Activated CD4-positive, alpha-beta memory T cell treated with anti-CD3 and anti-CD28 coated beads, Interleukin-2, amount 10 ng/mL, durations not matched to agents 7 days and 5 days (primary cell): ENCODE data around the gene CSE1L. TPM values are rescaled to one million over a fixed set of nuclear protein-coding genes. Genes with fewer than 3 reads are reported as not detected.
"Not testable (repeated sequence)": the region's sequence is repeated elsewhere in the genome, so short reads cannot be mapped to it uniquely, and the experiment has no call there.

ENCODE experiments used
- CTCF ChIA-PET: fragments of 350-600 bp; sonication (Branson Sonifier 250); formaldehyde crosslinking; loops from one replicate; lab custom pipeline; 2021; ENCODE audit warnings: antibody characterized with exemption, inconsistent platforms; lab: Charles Lee
- POLR2A ChIA-PET: fragments of 350-600 bp; sonication (Branson Sonifier 250); formaldehyde crosslinking; loops from one replicate; lab custom pipeline; 2021; ENCODE audit warnings: antibody characterized with exemption; lab: Charles Lee
- DNase-seq: peaks from one replicate; pipeline ENCODE4 v3.0.0-alpha.2; 2020
- H3K27ac Mint-ChIP-seq: one replicate; pipeline ENCODE4 v1.8.0; 2021; ENCODE audit warnings: mild to moderate bottlenecking, mixed read lengths
- H3K27me3 Mint-ChIP-seq: one replicate; pipeline ENCODE4 v1.8.0; 2021; ENCODE audit warnings: mixed read lengths
- H3K36me3 Mint-ChIP-seq: one replicate; pipeline ENCODE4 v1.8.0; 2021; ENCODE audit warnings: low read depth, mixed read lengths
- H3K4me1 Mint-ChIP-seq: one replicate; pipeline ENCODE4 v1.8.0; 2021; ENCODE audit warnings: mixed read lengths
- H3K4me3 Mint-ChIP-seq: one replicate; pipeline ENCODE4 v1.8.0; 2021; ENCODE audit warnings: mild to moderate bottlenecking, mixed read lengths
- H3K9me3 Mint-ChIP-seq: one replicate; pipeline ENCODE4 v1.8.0; 2021; ENCODE audit warnings: mixed read lengths
- total RNA-seq, 2 experiments: library from RNA; stranded (reverse); gene quantifications; one replicate each; pipeline ENCODE4 v1.2.3, GENCODE V29; 2021

The CSE1L gene
- total RNA-seq, 2 experiments from 2014 or later = 65.6 to 67.8 TPM

GRCh38 chr20:49110767-49111694 is 64.9 kb downstream of the CSE1L start:
- CTCF ChIA-PET = no interaction called here
- Mint-ChIP-seq H3K9me3 (no peaks in the 10 kb centered on the region), H3K36me3 (peaks cover 48% of the 10 kb centered on the region)

DNA sequence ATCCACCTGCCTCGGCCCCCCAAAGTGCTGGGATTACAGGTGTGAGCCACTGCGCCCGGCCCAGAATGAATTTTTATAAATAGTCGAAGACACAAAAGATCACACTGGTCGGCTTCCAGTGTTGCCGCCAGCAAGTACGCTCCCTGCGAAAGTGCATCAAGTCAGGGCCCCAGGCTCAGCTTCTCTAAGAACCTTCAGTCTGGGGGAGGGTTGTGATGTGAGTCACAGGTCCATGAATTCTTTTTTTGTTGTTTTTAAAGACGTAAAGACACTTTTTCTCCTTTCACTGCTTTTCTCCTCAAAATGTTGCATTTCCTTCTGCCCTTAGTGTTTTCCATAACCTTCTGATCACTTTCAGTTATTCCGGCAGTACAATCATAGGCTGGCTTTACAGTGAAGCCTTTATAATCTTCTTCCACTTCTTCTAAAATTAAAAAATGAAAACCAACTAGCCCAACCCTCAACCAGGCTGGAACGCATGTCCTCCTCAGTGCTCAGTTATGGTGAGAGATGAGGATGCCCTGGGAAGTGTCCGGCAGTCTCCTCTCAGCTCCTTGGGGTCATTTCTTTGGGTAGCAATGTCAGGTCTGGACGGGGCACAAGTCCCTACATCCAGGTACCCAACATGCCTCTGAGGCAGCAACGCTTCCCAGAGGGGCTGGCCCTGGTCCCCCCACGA is 66.6 kb downstream of the CSE1L start:
- no peak for DNase-seq
- CTCF ChIA-PET = interaction anchor here (1.0 kb wide), 1 partner anchor 12 kb away, joined by 3 read pairs; no protein-coding TSS in a partner anchor
- H3K27me3 Mint-ChIP-seq = no peaks in the 10 kb centered on the region

More at GRCh38 chr20:49110767-49111694, 64.9 kb downstream of the CSE1L start:
- POLR2A ChIA-PET = interaction anchor here (1.3 kb wide), 2 partner anchors 10 to 65 kb away, joined by 3 to 4 read pairs; partner anchors contain the start of gene CSE1L
- H3K4me1 Mint-ChIP-seq = peaks cover 2% of the 10 kb centered on the region
- no peak for DNase-seq
- no peaks in the 10 kb centered on the region for H3K27me3 Mint-ChIP-seq
- no peak overlapping the region for H3K4me3 Mint-ChIP-seq
- H3K27ac Mint-ChIP-seq = no peak overlapping the region

DNA sequence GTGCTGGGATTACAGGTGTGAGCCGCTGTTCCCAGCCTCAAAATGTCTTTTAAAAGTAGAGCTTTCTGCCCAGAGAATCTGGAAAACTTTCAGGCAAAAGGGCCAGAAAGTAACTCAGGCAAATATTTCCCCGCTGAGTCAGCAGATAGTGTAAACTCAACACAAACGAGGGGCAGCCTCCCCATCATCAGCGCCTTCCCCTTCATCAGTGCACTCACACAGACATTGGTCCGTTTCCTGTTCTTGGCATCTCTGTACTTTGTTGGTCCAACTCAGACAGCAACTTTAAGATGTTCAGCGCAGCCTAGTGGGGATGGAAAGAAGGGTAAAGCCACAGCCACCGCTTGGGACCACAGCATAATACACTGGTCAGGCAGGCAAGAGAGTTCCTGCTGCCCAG is 69.5 kb downstream of the CSE1L start:
- CTCF ChIA-PET = no interaction called here
- no peaks in the 10 kb centered on the region for H3K27me3 Mint-ChIP-seq
- no peak overlapping the region for H3K4me3 Mint-ChIP-seq
- peaks cover 70% of the 10 kb centered on the region for H3K36me3 Mint-ChIP-seq
- H3K4me1 Mint-ChIP-seq = peaks cover 2% of the 10 kb centered on the region
- no peak for DNase-seq
- no peak overlapping the region for H3K27ac Mint-ChIP-seq
- POLR2A ChIA-PET = no interaction called here
- H3K9me3 Mint-ChIP-seq = no peaks in the 10 kb centered on the region

More for the DNA sequence above, 66.6 kb downstream of the CSE1L start:
- H3K4me1 Mint-ChIP-seq = peaks cover 2% of the 10 kb centered on the region
- no peak overlapping the region for H3K27ac Mint-ChIP-seq
- no peaks in the 10 kb centered on the region for H3K9me3 Mint-ChIP-seq
- peaks cover 62% of the 10 kb centered on the region for H3K36me3 Mint-ChIP-seq
- H3K4me3 Mint-ChIP-seq = no peak overlapping the region
- POLR2A ChIA-PET = interaction anchor here (0.6 to 1.3 kb wide), 3 partner anchors 10 to 66 kb away, joined by 3 to 4 read pairs (median 3); partner anchors contain the start of gene CSE1L

DNA sequence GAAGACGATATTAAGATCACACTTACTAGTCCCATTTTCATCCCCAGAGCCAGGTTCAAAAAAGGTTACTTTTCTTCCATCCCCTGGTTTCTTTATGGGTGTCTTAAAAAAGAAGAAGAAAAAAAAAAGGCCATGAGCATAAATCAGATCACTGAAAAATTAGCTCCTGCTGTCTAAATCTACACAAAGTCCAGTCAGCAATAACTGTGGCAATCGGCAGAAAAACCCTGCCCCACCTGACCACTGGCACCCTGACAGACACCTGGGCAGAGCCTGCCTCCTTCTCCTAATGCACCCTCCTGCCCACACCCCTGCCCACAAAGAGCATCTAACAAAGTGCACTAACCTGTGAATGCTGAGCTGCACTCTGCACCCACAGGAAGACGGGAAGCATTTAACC is 72.2 kb downstream of the CSE1L start:
- no peak overlapping the region for H3K4me3 Mint-ChIP-seq
- no peaks in the 10 kb centered on the region for H3K9me3 Mint-ChIP-seq
- ChIA-PET CTCF (interaction anchor here (1.4 kb wide), 1 partner anchor 15 kb away, joined by 4 read pairs; no protein-coding TSS in a partner anchor), POLR2A (no interaction called here)
- no peak overlapping the region for H3K27ac Mint-ChIP-seq
- no peak for DNase-seq
- H3K27me3 Mint-ChIP-seq = no peaks in the 10 kb centered on the region
- peaks cover 70% of the 10 kb centered on the region for H3K36me3 Mint-ChIP-seq
- H3K4me1 Mint-ChIP-seq = peaks cover 2% of the 10 kb centered on the region

GRCh38 chr20:49119988-49120387 is 73.9 kb downstream of the CSE1L start:
- Mint-ChIP-seq H3K4me3 (no peak overlapping the region), H3K27me3 (no peaks in the 10 kb centered on the region), H3K27ac (no peak overlapping the region), H3K36me3 (peaks cover 71% of the 10 kb centered on the region), H3K9me3 (no peaks in the 10 kb centered on the region), H3K4me1 (no peaks in the 10 kb centered on the region)
- CTCF ChIA-PET = interaction anchor here (0.9 kb wide), 1 partner anchor 29 kb away, joined by 3 read pairs; no protein-coding TSS in a partner anchor
- POLR2A ChIA-PET = no interaction called here
- no peak for DNase-seq

- peaks cover 3% of the 10 kb centered on the region for H3K4me1 Mint-ChIP-seq
- no peaks in the 10 kb centered on the region for H3K27me3 Mint-ChIP-seq
- no peak overlapping the region for H3K27ac Mint-ChIP-seq
- no peak for DNase-seq
- H3K9me3 Mint-ChIP-seq = no peaks in the 10 kb centered on the region
- ChIA-PET POLR2A (no interaction called here), CTCF (interaction anchor here (1.5 kb wide), 1 partner anchor 10 kb away, joined by 4 read pairs; no protein-coding TSS in a partner anchor)
- H3K4me3 Mint-ChIP-seq = no peak overlapping the region
- peaks cover 65% of the 10 kb centered on the region for H3K36me3 Mint-ChIP-seq
Measured at GRCh38 chr20:49122920-49123319, 76.8 kb downstream of the CSE1L start.

- H3K27ac Mint-ChIP-seq = no peak overlapping the region
- peaks cover 3% of the 10 kb centered on the region for H3K4me1 Mint-ChIP-seq
- no peak overlapping the region for H3K4me3 Mint-ChIP-seq
- POLR2A ChIA-PET = no interaction called here
- CTCF ChIA-PET = interaction anchor here (1.5 to 2.8 kb wide), 2 partner anchors 9 to 93 kb away, joined by 4 to 20 read pairs; no protein-coding TSS in a partner anchor
- no peaks in the 10 kb centered on the region for H3K27me3 Mint-ChIP-seq
- no peak for DNase-seq
- H3K36me3 Mint-ChIP-seq = peaks cover 60% of the 10 kb centered on the region
- H3K9me3 Mint-ChIP-seq = no peaks in the 10 kb centered on the region
Measured at GRCh38 chr20:49123982-49124381, 77.9 kb downstream of the CSE1L start.

GRCh38 chr20:49132995-49133478 is 86.9 kb downstream of the CSE1L start:
- H3K36me3 Mint-ChIP-seq = peaks cover 42% of the 10 kb centered on the region
- H3K27me3 Mint-ChIP-seq = no peaks in the 10 kb centered on the region
- H3K4me3 Mint-ChIP-seq = no peak overlapping the region
- POLR2A ChIA-PET = interaction anchor here (0.7 to 1.2 kb wide), 6 partner anchors 15 to 87 kb away, joined by 3 to 8 read pairs (median 3); partner anchors contain the start of genes CSE1L and DDX27
- H3K4me1 Mint-ChIP-seq = peaks cover 7% of the 10 kb centered on the region
- no peaks in the 10 kb centered on the region for H3K9me3 Mint-ChIP-seq
- no peak for DNase-seq
- CTCF ChIA-PET = interaction anchor here (0.6 to 6.3 kb wide), 25 partner anchors 10 to 113 kb away, joined by 3 to 156 read pairs (median 4); partner anchors contain the start of gene DDX27
- no peak overlapping the region for H3K27ac Mint-ChIP-seq

- ChIA-PET POLR2A (interaction anchor here (1.2 to 1.6 kb wide), 2 partner anchors 10 to 85 kb away, joined by 5 to 6 read pairs; partner anchors contain the start of gene DDX27), CTCF (interaction anchor here (0.6 to 6.3 kb wide), 14 partner anchors 11 to 113 kb away, joined by 3 to 156 read pairs (median 6); partner anchors contain the start of gene DDX27)
- Mint-ChIP-seq H3K27me3 (no peaks in the 10 kb centered on the region), H3K9me3 (no peaks in the 10 kb centered on the region), H3K36me3 (peaks cover 40% of the 10 kb centered on the region), H3K27ac (no peak overlapping the region), H3K4me3 (no peak overlapping the region), H3K4me1 (peaks cover 7% of the 10 kb centered on the region)
- DNase-seq = no peak
Measured at GRCh38 chr20:49133571-49133970, 87.5 kb downstream of the CSE1L start.

DNA sequence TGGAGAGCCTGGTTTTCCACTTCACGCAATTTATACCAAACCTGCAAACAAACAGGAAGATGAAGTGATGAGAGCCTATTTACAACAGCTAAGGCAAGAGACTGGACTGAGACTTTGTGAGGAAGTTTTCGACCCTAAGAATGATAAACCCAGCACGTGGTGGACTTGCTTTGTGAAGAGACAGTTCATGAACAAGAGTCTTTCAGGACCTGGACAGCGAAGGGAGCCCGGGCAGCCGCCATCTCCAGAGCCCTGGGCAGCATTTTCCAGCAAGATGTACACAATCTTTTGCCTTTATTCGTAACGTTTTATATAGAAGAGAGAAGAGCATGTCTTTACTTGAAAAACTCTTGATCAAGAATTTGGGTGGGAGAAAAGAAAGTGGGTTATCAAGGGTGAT is 88.7 kb downstream of the CSE1L start:
- H3K9me3 Mint-ChIP-seq, H3K4me3 Mint-ChIP-seq, H3K4me1 Mint-ChIP-seq, H3K27me3 Mint-ChIP-seq, H3K27ac Mint-ChIP-seq, DNase-seq: not testable (repeated sequence)
- ChIA-PET POLR2A (interaction anchor here (1.2 to 1.6 kb wide), 2 partner anchors 8 to 89 kb away, joined by 3 to 5 read pairs; partner anchors contain the start of gene CSE1L), CTCF (interaction anchor here (0.6 to 6.3 kb wide), 3 partner anchors 32 to 114 kb away, joined by 3 to 156 read pairs (median 16); partner anchors contain the start of gene DDX27)
- H3K36me3 Mint-ChIP-seq = peaks cover 46% of the 10 kb centered on the region

GRCh38 chr20:49136817-49137571 is 90.9 kb downstream of the CSE1L start:
- Mint-ChIP-seq H3K36me3 (peaks cover 32% of the 10 kb centered on the region), H3K4me3 (no peak overlapping the region), H3K4me1 (peaks cover 7% of the 10 kb centered on the region), H3K27ac (no peak overlapping the region), H3K9me3 (no peaks in the 10 kb centered on the region), H3K27me3 (no peaks in the 10 kb centered on the region)
- no peak for DNase-seq
- ChIA-PET POLR2A (no interaction called here), CTCF (interaction anchor here (0.6 to 6.3 kb wide), 2 partner anchors 51 to 80 kb away, joined by 4 to 156 read pairs; partner anchors contain the start of genes DDX27 and STAU1)
